Measurements from ENCODE around the gene SWAP70. TPM values are rescaled to one million over a fixed set of nuclear protein-coding genes. Genes with fewer than 3 reads are reported as not detected.

Gene SWAP70
- total and polyA plus RNA-seq, 10 of the 15 experiments (the other 5 are each of a cell fraction or from before 2014, with no cell fraction given): 20.6 to 62.4 (median 41.7) TPM

DNA sequence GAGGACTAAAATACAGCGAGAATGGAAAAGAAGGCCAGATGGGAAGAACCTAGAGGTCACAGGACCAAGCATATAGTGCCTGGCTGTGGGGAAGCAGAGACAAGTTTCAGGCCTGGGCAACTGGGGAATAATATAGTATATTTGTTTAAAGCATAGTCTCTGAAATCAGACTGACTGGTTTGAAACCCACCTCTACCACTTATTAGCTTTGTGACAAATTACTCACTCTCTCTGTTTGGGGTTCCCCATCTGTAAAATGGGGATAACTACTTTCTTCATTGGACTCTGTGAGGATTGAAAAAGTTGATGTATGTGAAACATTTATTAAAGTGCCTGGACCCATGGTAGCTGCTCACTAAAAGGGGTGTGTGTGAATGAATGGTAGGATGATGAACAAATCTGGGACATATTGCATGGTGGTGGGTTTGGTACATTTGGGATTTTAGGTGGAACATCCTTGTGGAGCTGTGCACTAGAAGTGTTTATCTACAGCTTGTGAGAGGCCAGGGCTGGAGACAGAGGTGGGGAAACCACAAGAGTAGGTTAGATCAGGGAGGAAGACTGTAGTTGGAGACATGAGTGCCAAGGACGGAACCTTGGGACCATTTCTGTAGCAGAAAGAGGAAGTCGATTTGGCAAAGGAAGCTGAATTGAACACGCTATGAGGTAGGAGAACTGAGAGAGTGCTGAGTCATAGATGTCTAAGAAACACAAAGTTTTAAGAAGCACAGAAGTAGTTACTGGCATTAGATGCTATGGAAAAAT, 52.6 kb downstream of the SWAP70 start (continued):
- TF ChIP-seq NR2C1 (IDR thresholded peaks at IDR 0.05) (no peak), NFYA (IDR thresholded peaks at IDR 0.05; ENCODE audit: borderline replicate concordance, low read depth, low read length) (no peak), BHLHE40 (IDR thresholded peaks at IDR 0.05; ENCODE audit: borderline replicate concordance in 1 of 2, low read depth in 2 of 2, low read length in 1 of 2) (peak in 1 of 2 experiments; percentile 14; a peak in 1 of 4 replicates), TAF1 (IDR thresholded peaks at IDR 0.05; ENCODE audit: borderline replicate concordance, low read depth, low read length) (no peak), ZNF24 (IDR thresholded peaks at IDR 0.05) (no peak), CEBPB (IDR thresholded peaks at IDR 0.05; ENCODE audit: borderline replicate concordance in 1 of 2, low read depth in 2 of 2, low read length in 2 of 2) (no peak), BMI1 (IDR thresholded peaks at IDR 0.05; ENCODE audit: borderline replicate concordance) (no peak), LARP7 (IDR thresholded peaks at IDR 0.05) (no peak), FOXM1 (IDR thresholded peaks at IDR 0.05; ENCODE audit: low read depth, low read length) (peak; percentile 53; the same call in 1 of the 2 replicates), TARDBP (IDR thresholded peaks at IDR 0.05; ENCODE audit: borderline replicate concordance) (no peak), IKZF2 (IDR thresholded peaks at IDR 0.05) (peak; percentile 95 to 96), POLR2AphosphoS2 (IDR thresholded peaks at IDR 0.05; ENCODE audit: low read depth, low read length) (no peak), ZZZ3 (IDR thresholded peaks at IDR 0.05; ENCODE audit: control insufficient read depth, insufficient read length, low read depth) (no peak), MYC (IDR thresholded peaks at IDR 0.05; ENCODE audit: insufficient read depth, insufficient read length, insufficient replicate concordance, low read length, severe bottlenecking) (no peak), MXI1 (IDR thresholded peaks at IDR 0.05; ENCODE audit: low read depth, low read length) (no peak)
- TF ChIP-seq, protein P1, sequence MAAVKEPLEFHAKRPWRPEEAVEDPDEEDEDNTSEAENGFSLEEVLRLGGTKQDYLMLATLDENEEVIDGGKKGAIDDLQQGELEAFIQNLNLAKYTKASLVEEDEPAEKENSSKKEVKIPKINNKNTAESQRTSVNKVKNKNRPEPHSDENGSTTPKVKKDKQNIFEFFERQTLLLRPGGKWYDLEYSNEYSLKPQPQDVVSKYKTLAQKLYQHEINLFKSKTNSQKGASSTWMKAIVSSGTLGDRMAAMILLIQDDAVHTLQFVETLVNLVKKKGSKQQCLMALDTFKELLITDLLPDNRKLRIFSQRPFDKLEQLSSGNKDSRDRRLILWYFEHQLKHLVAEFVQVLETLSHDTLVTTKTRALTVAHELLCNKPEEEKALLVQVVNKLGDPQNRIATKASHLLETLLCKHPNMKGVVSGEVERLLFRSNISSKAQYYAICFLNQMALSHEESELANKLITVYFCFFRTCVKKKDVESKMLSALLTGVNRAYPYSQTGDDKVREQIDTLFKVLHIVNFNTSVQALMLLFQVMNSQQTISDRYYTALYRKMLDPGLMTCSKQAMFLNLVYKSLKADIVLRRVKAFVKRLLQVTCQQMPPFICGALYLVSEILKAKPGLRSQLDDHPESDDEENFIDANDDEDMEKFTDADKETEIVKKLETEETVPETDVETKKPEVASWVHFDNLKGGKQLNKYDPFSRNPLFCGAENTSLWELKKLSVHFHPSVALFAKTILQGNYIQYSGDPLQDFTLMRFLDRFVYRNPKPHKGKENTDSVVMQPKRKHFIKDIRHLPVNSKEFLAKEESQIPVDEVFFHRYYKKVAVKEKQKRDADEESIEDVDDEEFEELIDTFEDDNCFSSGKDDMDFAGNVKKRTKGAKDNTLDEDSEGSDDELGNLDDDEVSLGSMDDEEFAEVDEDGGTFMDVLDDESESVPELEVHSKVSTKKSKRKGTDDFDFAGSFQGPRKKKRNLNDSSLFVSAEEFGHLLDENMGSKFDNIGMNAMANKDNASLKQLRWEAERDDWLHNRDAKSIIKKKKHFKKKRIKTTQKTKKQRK (IDR thresholded peaks at IDR 0.05; ENCODE audit: low read depth, low read length): no peak
- TF ChIP-seq, protein P2, sequence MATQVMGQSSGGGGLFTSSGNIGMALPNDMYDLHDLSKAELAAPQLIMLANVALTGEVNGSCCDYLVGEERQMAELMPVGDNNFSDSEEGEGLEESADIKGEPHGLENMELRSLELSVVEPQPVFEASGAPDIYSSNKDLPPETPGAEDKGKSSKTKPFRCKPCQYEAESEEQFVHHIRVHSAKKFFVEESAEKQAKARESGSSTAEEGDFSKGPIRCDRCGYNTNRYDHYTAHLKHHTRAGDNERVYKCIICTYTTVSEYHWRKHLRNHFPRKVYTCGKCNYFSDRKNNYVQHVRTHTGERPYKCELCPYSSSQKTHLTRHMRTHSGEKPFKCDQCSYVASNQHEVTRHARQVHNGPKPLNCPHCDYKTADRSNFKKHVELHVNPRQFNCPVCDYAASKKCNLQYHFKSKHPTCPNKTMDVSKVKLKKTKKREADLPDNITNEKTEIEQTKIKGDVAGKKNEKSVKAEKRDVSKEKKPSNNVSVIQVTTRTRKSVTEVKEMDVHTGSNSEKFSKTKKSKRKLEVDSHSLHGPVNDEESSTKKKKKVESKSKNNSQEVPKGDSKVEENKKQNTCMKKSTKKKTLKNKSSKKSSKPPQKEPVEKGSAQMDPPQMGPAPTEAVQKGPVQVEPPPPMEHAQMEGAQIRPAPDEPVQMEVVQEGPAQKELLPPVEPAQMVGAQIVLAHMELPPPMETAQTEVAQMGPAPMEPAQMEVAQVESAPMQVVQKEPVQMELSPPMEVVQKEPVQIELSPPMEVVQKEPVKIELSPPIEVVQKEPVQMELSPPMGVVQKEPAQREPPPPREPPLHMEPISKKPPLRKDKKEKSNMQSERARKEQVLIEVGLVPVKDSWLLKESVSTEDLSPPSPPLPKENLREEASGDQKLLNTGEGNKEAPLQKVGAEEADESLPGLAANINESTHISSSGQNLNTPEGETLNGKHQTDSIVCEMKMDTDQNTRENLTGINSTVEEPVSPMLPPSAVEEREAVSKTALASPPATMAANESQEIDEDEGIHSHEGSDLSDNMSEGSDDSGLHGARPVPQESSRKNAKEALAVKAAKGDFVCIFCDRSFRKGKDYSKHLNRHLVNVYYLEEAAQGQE (IDR thresholded peaks at IDR 0.05; ENCODE audit: low read depth, low read length): no peak
- TF ChIP-seq, protein P3, sequence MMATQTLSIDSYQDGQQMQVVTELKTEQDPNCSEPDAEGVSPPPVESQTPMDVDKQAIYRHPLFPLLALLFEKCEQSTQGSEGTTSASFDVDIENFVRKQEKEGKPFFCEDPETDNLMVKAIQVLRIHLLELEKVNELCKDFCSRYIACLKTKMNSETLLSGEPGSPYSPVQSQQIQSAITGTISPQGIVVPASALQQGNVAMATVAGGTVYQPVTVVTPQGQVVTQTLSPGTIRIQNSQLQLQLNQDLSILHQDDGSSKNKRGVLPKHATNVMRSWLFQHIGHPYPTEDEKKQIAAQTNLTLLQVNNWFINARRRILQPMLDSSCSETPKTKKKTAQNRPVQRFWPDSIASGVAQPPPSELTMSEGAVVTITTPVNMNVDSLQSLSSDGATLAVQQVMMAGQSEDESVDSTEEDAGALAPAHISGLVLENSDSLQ (IDR thresholded peaks at IDR 0.05): no peak
- TF ChIP-seq, protein P4, sequence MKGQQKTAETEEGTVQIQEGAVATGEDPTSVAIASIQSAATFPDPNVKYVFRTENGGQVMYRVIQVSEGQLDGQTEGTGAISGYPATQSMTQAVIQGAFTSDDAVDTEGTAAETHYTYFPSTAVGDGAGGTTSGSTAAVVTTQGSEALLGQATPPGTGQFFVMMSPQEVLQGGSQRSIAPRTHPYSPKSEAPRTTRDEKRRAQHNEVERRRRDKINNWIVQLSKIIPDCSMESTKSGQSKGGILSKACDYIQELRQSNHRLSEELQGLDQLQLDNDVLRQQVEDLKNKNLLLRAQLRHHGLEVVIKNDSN (IDR thresholded peaks at IDR 0.05; ENCODE audit: borderline replicate concordance, extremely low read length, insufficient read depth, low read depth, low read length): no peak

Data from GM12878 (cell line).